Adipocyte (in vitro differentiated cells): Measurements from ENCODE around the gene TREML2.

ENCODE experiments used
- DNase-seq: peaks from one replicate; pipeline ENCODE4 v3.0.0-alpha.2; 2015; ENCODE audit warnings: low read depth
- H3K27me3 ChIP-seq: replicated peaks from 2 replicates; pipeline ENCODE4 v1.7.0; 2013; ENCODE audit warnings: mild to moderate bottlenecking, low read length, moderate library complexity; ENCODE audit not compliant: control insufficient read depth, insufficient read depth
- H3K36me3 ChIP-seq: 2 replicates; pipeline ENCODE4 v1.7.0; 2013; ENCODE audit warnings: low read length, mild to moderate bottlenecking, moderate library complexity; ENCODE audit not compliant: control insufficient read depth, insufficient read depth, severe bottlenecking
- H3K4me1 ChIP-seq: 2 replicates; pipeline ENCODE4 v1.7.0; 2013; ENCODE audit warnings: mild to moderate bottlenecking, low read length, moderate library complexity; ENCODE audit not compliant: control insufficient read depth, insufficient read depth
- H3K4me3 ChIP-seq: 2 replicates; pipeline ENCODE4 v1.7.0; 2013; ENCODE audit warnings: mild to moderate bottlenecking, low read length, moderate library complexity
- H3K9ac ChIP-seq: 2 replicates; pipeline ENCODE4 v1.7.0; 2013; ENCODE audit warnings: mild to moderate bottlenecking, low read length, moderate library complexity
- H3K9me3 ChIP-seq: 2 replicates; pipeline ENCODE4 v1.7.0; 2013; ENCODE audit warnings: mild to moderate bottlenecking, low read length, moderate library complexity; ENCODE audit not compliant: control insufficient read depth

The TREML2 gene

GRCh38 chr6:41228096-41228495 lies 27.1 kb upstream of the TREML2 start, which contains the start of gene TREML4:
TREML4 (plus strand) TSS chr6:41228349; CDS start chr6:41228428, 79 bp downstream.
- Histone ChIP-seq H3K4me1 (no peaks in the 10 kb centered on the region), H3K4me3 (no peak within 1 kb of the TSS), H3K9me3 (no peaks in the 10 kb centered on the region), H3K9ac (no peak within 1 kb of the TSS), H3K27me3 (peaks cover 27% of the 10 kb centered on the region), H3K36me3 (no peaks in the 10 kb centered on the region)
- no peak for DNase-seq

- DNase-seq = no peak
- no peaks in the 10 kb centered on the region for H3K4me1 ChIP-seq
- no peaks in the 10 kb centered on the region for H3K36me3 ChIP-seq
Observed at GRCh38 chr6:41226752-41227151, 25.8 kb upstream of the TREML2 start.

GRCh38 chr6:41224800-41225199 lies 23.9 kb upstream of the TREML2 start:
- Histone ChIP-seq H3K9ac (no peak overlapping the region), H3K4me1 (no peaks in the 10 kb centered on the region), H3K36me3 (no peaks in the 10 kb centered on the region), H3K27me3 (peaks cover 32% of the 10 kb centered on the region), H3K4me3 (no peak overlapping the region), H3K9me3 (peaks cover 16% of the 10 kb centered on the region)
- DNase-seq = no peak

More at GRCh38 chr6:41226752-41227151, 25.8 kb upstream of the TREML2 start:
- H3K9ac ChIP-seq = no peak overlapping the region
- H3K4me3 ChIP-seq = no peak overlapping the region
- no peaks in the 10 kb centered on the region for H3K9me3 ChIP-seq
- peaks cover 33% of the 10 kb centered on the region for H3K27me3 ChIP-seq

- peaks cover 22% of the 10 kb centered on the region for H3K9me3 ChIP-seq
- no peaks in the 10 kb centered on the region for H3K36me3 ChIP-seq
- H3K27me3 ChIP-seq = peaks cover 28% of the 10 kb centered on the region
- no peak for DNase-seq
- H3K9ac ChIP-seq = no peak overlapping the region
- H3K4me3 ChIP-seq = no peak overlapping the region
- no peaks in the 10 kb centered on the region for H3K4me1 ChIP-seq
Observed at GRCh38 chr6:41222513-41222912, 21.6 kb upstream of the TREML2 start.

GRCh38 chr6:41222045-41222444 lies 21.1 kb upstream of the TREML2 start:
- Histone ChIP-seq H3K4me3 (no peak overlapping the region), H3K9ac (no peak overlapping the region), H3K36me3 (no peaks in the 10 kb centered on the region), H3K9me3 (peaks cover 22% of the 10 kb centered on the region), H3K27me3 (peaks cover 26% of the 10 kb centered on the region), H3K4me1 (no peaks in the 10 kb centered on the region)
- DNase-seq = no peak

- H3K27me3 ChIP-seq = peaks cover 2% of the 10 kb centered on the region
- H3K9ac ChIP-seq = no peak overlapping the region
- no peak for DNase-seq
- no peak overlapping the region for H3K4me3 ChIP-seq
- no peaks in the 10 kb centered on the region for H3K4me1 ChIP-seq
- no peaks in the 10 kb centered on the region for H3K36me3 ChIP-seq
- peaks cover 52% of the 10 kb centered on the region for H3K9me3 ChIP-seq
Observed at GRCh38 chr6:41216616-41217015, 15.7 kb upstream of the TREML2 start.

- Histone ChIP-seq H3K9ac (no peak overlapping the region), H3K4me1 (no peaks in the 10 kb centered on the region), H3K4me3 (no peak overlapping the region), H3K27me3 (no peaks in the 10 kb centered on the region), H3K9me3 (peaks cover 46% of the 10 kb centered on the region), H3K36me3 (no peaks in the 10 kb centered on the region)
- DNase-seq = no peak
Observed at GRCh38 chr6:41215777-41216176, 14.8 kb upstream of the TREML2 start.

GRCh38 chr6:41214559-41215238 lies 13.8 kb upstream of the TREML2 start:
- Histone ChIP-seq H3K9me3 (peaks cover 35% of the 10 kb centered on the region), H3K27me3 (no peaks in the 10 kb centered on the region), H3K4me1 (no peaks in the 10 kb centered on the region), H3K9ac (no peak overlapping the region), H3K36me3 (no peaks in the 10 kb centered on the region), H3K4me3 (no peak overlapping the region)
- DNase-seq = no peak

GRCh38 chr6:41209547-41210320 lies 8.8 kb upstream of the TREML2 start:
- H3K36me3 ChIP-seq = no peaks in the 10 kb centered on the region
- peaks cover 27% of the 10 kb centered on the region for H3K9me3 ChIP-seq
- no peak for DNase-seq
- no peak overlapping the region for H3K4me3 ChIP-seq
- H3K9ac ChIP-seq = no peak overlapping the region
- no peaks in the 10 kb centered on the region for H3K27me3 ChIP-seq
- H3K4me1 ChIP-seq = no peaks in the 10 kb centered on the region

GRCh38 chr6:41208439-41209106 lies 7.6 kb upstream of the TREML2 start:
- Histone ChIP-seq H3K4me3 (no peak overlapping the region), H3K36me3 (no peaks in the 10 kb centered on the region), H3K4me1 (no peaks in the 10 kb centered on the region), H3K27me3 (no peaks in the 10 kb centered on the region), H3K9ac (no peak overlapping the region), H3K9me3 (peaks cover 17% of the 10 kb centered on the region)
- DNase-seq = no peak

GRCh38 chr6:41204156-41204555 lies 3.2 kb upstream of the TREML2 start:
- no peak for DNase-seq
- H3K4me3 ChIP-seq = no peak overlapping the region
- no peaks in the 10 kb centered on the region for H3K36me3 ChIP-seq
- H3K27me3 ChIP-seq = peaks cover 3% of the 10 kb centered on the region
- peaks cover 3% of the 10 kb centered on the region for H3K4me1 ChIP-seq
- peaks cover 6% of the 10 kb centered on the region for H3K9me3 ChIP-seq
- H3K9ac ChIP-seq = no peak overlapping the region
